PC-3 (cell line): ENCODE results near the gene BAIAP2L1. TPM values are rescaled to one million over a fixed set of nuclear protein-coding genes. Genes with fewer than 3 reads are reported as not detected.

Source experiments
- ATAC-seq: fragments of 200-7000 bp; cut with Tn5 transposase; 2 replicates; pipeline ENCODE4 v1.9.1; 2020; ENCODE audit warnings: mild to moderate bottlenecking, moderate library complexity
- BruUV-seq: library from RNA; stranded (reverse); fragments of 400-500 nt; replicated peaks from 2 replicates; lab custom pipeline; 2021; lab: Mats Ljungman, UMichigan
- CTCF ChIA-PET: fragments of 300-600 bp; sonication (Branson Sonifier 250); formaldehyde crosslinking; loops from one replicate; lab custom pipeline; 2022; ENCODE audit warnings: antibody characterized with exemption; lab: Charles Lee
- POLR2A ChIA-PET: fragments of 300-600 bp; sonication (Branson Sonifier 250); formaldehyde crosslinking; loops from one replicate; lab custom pipeline; 2022; ENCODE audit warnings: antibody characterized with exemption; ENCODE audit not compliant: unreplicated experiment; lab: Charles Lee
- DNase-seq: peaks from one replicate; pipeline ENCODE4 v3.0.0-alpha.2; 2015
- H2AFZ ChIP-seq: fragments of 300-600 bp; sonication (generic); 2 replicates; pipeline ENCODE4 v1.6.0; 2016; ENCODE audit warnings: antibody characterized with exemption, low read length
- H3F3A ChIP-seq: fragments of 300-600 bp; sonication (generic); one replicate; pipeline ENCODE4 v1.6.0; 2017; ENCODE audit warnings: antibody characterized with exemption, low read length, control low read depth, mild to moderate bottlenecking; ENCODE audit not compliant: unreplicated experiment
- H3K27ac ChIP-seq: fragments of 300-600 bp; sonication (generic); 2 replicates; pipeline ENCODE4 v1.5.1; 2016; ENCODE audit warnings: mild to moderate bottlenecking, low read length
- H3K27me3 ChIP-seq: fragments of 300-600 bp; sonication (generic); 2 replicates; pipeline ENCODE4 v1.6.1; 2016; ENCODE audit warnings: low read length, mixed read lengths
- H3K36me3 ChIP-seq: fragments of 300-600 bp; sonication (generic); 2 replicates; pipeline ENCODE4 v1.6.1; 2016; ENCODE audit warnings: low read depth, mixed run types, low read length, mixed read lengths
- H3K4me1 ChIP-seq: fragments of 300-600 bp; sonication (generic); 2 replicates; pipeline ENCODE4 v1.5.1; 2016; ENCODE audit warnings: low read length; ENCODE audit not compliant: insufficient read depth
- H3K4me2 ChIP-seq: fragments of 300-600 bp; sonication (generic); 2 replicates; pipeline ENCODE4 v1.6.0; 2016; ENCODE audit warnings: low read length
- H3K4me3 ChIP-seq: fragments of 300-600 bp; sonication (generic); 2 replicates; pipeline ENCODE4 v1.5.1; 2016; ENCODE audit warnings: mild to moderate bottlenecking, low read length, mixed read lengths
- H3K79me2 ChIP-seq: fragments of 300-600 bp; sonication (generic); 2 replicates; pipeline ENCODE4 v1.6.1; 2017; ENCODE audit warnings: low read length, mixed read lengths
- H3K9ac ChIP-seq: fragments of 300-600 bp; sonication (generic); 2 replicates; pipeline ENCODE4 v1.6.0; 2016; ENCODE audit warnings: mild to moderate bottlenecking, low read length
- H3K9me2 ChIP-seq: fragments of 300-600 bp; sonication (generic); replicated peaks from 2 replicates; pipeline ENCODE4 v1.6.1; 2016; ENCODE audit warnings: mixed run types, low read length, mixed read lengths
- H3K9me3 ChIP-seq: fragments of 300-600 bp; sonication (generic); 2 replicates; pipeline ENCODE4 v1.6.1; 2016; ENCODE audit warnings: low read length, mixed read lengths
- H4K20me1 ChIP-seq: fragments of 300-600 bp; sonication (generic); 2 replicates; pipeline ENCODE4 v1.6.1; 2016; ENCODE audit warnings: low read length, mixed read lengths
- CTCF ChIP-seq: fragments of 300-600 bp; sonication (generic); conservative IDR thresholded peaks from 2 replicates; pipeline ENCODE4 v1.5.1; 2017; ENCODE audit warnings: antibody characterized with exemption, low read depth, mild to moderate bottlenecking, low read length
- EZH2 ChIP-seq: fragments of 300-600 bp; sonication (generic); IDR thresholded peaks from one replicate; pipeline ENCODE4 v1.6.1; 2017; ENCODE audit warnings: antibody characterized with exemption, mild to moderate bottlenecking, low read length; ENCODE audit not compliant: unreplicated experiment
- EZH2phosphoT487 ChIP-seq: fragments of 300-600 bp; sonication (generic); IDR thresholded peaks from 2 replicates; pipeline ENCODE4 v1.6.1; 2018; ENCODE audit warnings: mild to moderate bottlenecking, antibody characterized with exemption, low read length, borderline replicate concordance
- intact Hi-C: fragments of 100-400 bp; cut with micrococcal nuclease; formaldehyde crosslinking; loops from 2 replicates; pipeline ENCODE4 v1.9.0; 2023
- total RNA-seq: library from RNA; depleted of rRNA; stranded (reverse); fragments of >200 nt; gene quantifications from 2 replicates; pipeline ENCODE4 v1.2.3, GENCODE V29; 2014

BAIAP2L1 gene
- total RNA-seq, 1 experiment from 2014 or later = 18.9 TPM

GRCh38 chr7:98295467-98296192, 105.3 kb downstream of the BAIAP2L1 start:
- BruUV-seq = no TSS peak
- H4K20me1 ChIP-seq = no peaks in the 10 kb centered on the region
- H3K9ac ChIP-seq = no peak overlapping the region
- no peak overlapping the region for H3K4me2 ChIP-seq
- peaks cover 11% of the 10 kb centered on the region for H3K79me2 ChIP-seq
- no peaks in the 10 kb centered on the region for H3K4me1 ChIP-seq
- POLR2A ChIA-PET = no interaction called here
- H3K4me3 ChIP-seq = no peak overlapping the region
- no peaks in the 10 kb centered on the region for H3K9me3 ChIP-seq
- no peaks in the 10 kb centered on the region for H3F3A ChIP-seq
- H3K27me3 ChIP-seq = no peaks in the 10 kb centered on the region
- no peak for DNase-seq
- no peak overlapping the region for H3K27ac ChIP-seq
- no peak overlapping the region for H2AFZ ChIP-seq
- H3K36me3 ChIP-seq = peaks cover 22% of the 10 kb centered on the region
- H3K9me2 ChIP-seq = no peaks in the 10 kb centered on the region
- CTCF ChIA-PET = interaction anchor here (0.7 kb wide), 1 partner anchor 100 kb away, joined by 4 read pairs; no protein-coding TSS in a partner anchor
- TF ChIP-seq EZH2phosphoT487 (no peak), EZH2 (no peak)
- ATAC-seq = peak; percentile 10; the same call in 1 of the 2 replicates
- intact Hi-C loops = loop anchor here (2.0 to 10.0 kb wide), 3 partner anchors 105 to 539 kb away; partner anchors contain the start of gene BAIAP2L1

- TF ChIP-seq CTCF = peak; percentile 90
- no peak for TF ChIP-seq EZH2phosphoT487
- Histone ChIP-seq H3K27ac (no peak overlapping the region), H3K9me2 (no peaks in the 10 kb centered on the region), H3K4me2 (no peak overlapping the region), H3F3A (no peaks in the 10 kb centered on the region), H4K20me1 (no peaks in the 10 kb centered on the region), H3K36me3 (peaks cover 24% of the 10 kb centered on the region), H3K9ac (no peak overlapping the region), H3K4me1 (no peaks in the 10 kb centered on the region), H2AFZ (no peak overlapping the region), H3K9me3 (no peaks in the 10 kb centered on the region), H3K4me3 (no peak overlapping the region), H3K79me2 (peaks cover 13% of the 10 kb centered on the region), H3K27me3 (no peaks in the 10 kb centered on the region)
- DNase-seq (peak; percentile 73), ATAC-seq (peak; percentile 93)
- POLR2A ChIA-PET = no interaction called here
- CTCF ChIA-PET = no interaction called here
- intact Hi-C loops = loop anchor here (2.0 to 10.0 kb wide), 3 partner anchors 106 to 540 kb away; partner anchors contain the start of gene BAIAP2L1
- no TSS peak for BruUV-seq
Observed at GRCh38 chr7:98294798-98295382, 106.0 kb downstream of the BAIAP2L1 start.

GRCh38 chr7:98294326-98294725, 106.6 kb downstream of the BAIAP2L1 start:
- H3K4me3 ChIP-seq = no peak overlapping the region
- H4K20me1 ChIP-seq = no peaks in the 10 kb centered on the region
- intact Hi-C loops = loop anchor here (2.0 to 10.0 kb wide), 3 partner anchors 106 to 540 kb away; partner anchors contain the start of gene BAIAP2L1
- no peaks in the 10 kb centered on the region for H3K9me2 ChIP-seq
- H3K36me3 ChIP-seq = peaks cover 24% of the 10 kb centered on the region
- CTCF ChIA-PET = no interaction called here
- POLR2A ChIA-PET = no interaction called here
- no peaks in the 10 kb centered on the region for H3K27me3 ChIP-seq
- no peaks in the 10 kb centered on the region for H3K9me3 ChIP-seq
- no peaks in the 10 kb centered on the region for H3F3A ChIP-seq
- H3K79me2 ChIP-seq = peaks cover 19% of the 10 kb centered on the region
- no peak overlapping the region for H2AFZ ChIP-seq
- BruUV-seq = TSS peak; percentile 7
- H3K4me2 ChIP-seq = no peak overlapping the region
- TF ChIP-seq EZH2phosphoT487 (no peak), EZH2 (no peak), CTCF (no peak)
- H3K4me1 ChIP-seq = no peaks in the 10 kb centered on the region
- no peak for ATAC-seq
- H3K9ac ChIP-seq = no peak overlapping the region
- DNase-seq = no peak
- H3K27ac ChIP-seq = no peak overlapping the region
